Mesendoderm (in vitro differentiated cells): ENCODE results near the gene MAP4K5.
A peak's percentile ranks its signal among the peaks of the same experiment; 100 is the strongest.

ENCODE experiments used
- DNase-seq: peaks from one replicate; pipeline ENCODE4 v3.0.0; 2013
- H2AK5ac ChIP-seq: 2 replicates; pipeline ENCODE4 v1.6.1; 2013; ENCODE audit warnings: low read length, inconsistent platforms
- H2BK120ac ChIP-seq: 2 replicates; pipeline ENCODE4 v1.6.1; 2013; ENCODE audit warnings: low read depth, mild to moderate bottlenecking, low read length, moderate library complexity, mixed read lengths
- H2BK15ac ChIP-seq: replicated peaks from 2 replicates; pipeline ENCODE4 v1.6.1; 2013; ENCODE audit warnings: low read depth, mild to moderate bottlenecking, moderate library complexity
- H2BK5ac ChIP-seq: 2 replicates; pipeline ENCODE4 v1.6.1; 2013; ENCODE audit warnings: low read length, inconsistent platforms
- H3K18ac ChIP-seq: 2 replicates; pipeline ENCODE4 v1.6.1; 2013; ENCODE audit warnings: mild to moderate bottlenecking, low read length, mixed read lengths
- H3K23ac ChIP-seq: one replicate; pipeline ENCODE4 v1.6.1; 2013; ENCODE audit warnings: low read length
- H3K27ac ChIP-seq: 2 replicates; pipeline ENCODE4 v1.5.1; 2013; ENCODE audit warnings: low read depth, mild to moderate bottlenecking, inconsistent platforms, low read length, moderate library complexity
- H3K27me3 ChIP-seq: 2 replicates; pipeline ENCODE4 v1.6.1; 2013; ENCODE audit warnings: low read length, control low read depth, mild to moderate bottlenecking, inconsistent platforms; ENCODE audit not compliant: insufficient read depth, poor library complexity
- H3K36me3 ChIP-seq: 2 replicates; pipeline ENCODE4 v1.6.1; 2013; ENCODE audit warnings: low read length, inconsistent platforms; ENCODE audit not compliant: control insufficient read depth, insufficient read depth
- H3K4ac ChIP-seq: one replicate; pipeline ENCODE4 v1.6.1; 2013; ENCODE audit warnings: low read depth, mild to moderate bottlenecking, low read length, moderate library complexity
- H3K4me1 ChIP-seq: 2 replicates; pipeline ENCODE4 v1.6.1; 2013; ENCODE audit warnings: low read depth, low read length, inconsistent platforms; ENCODE audit not compliant: control insufficient read depth
- H3K4me2 ChIP-seq: 2 replicates; pipeline ENCODE4 v1.6.1; 2013; ENCODE audit warnings: low read length
- H3K4me3 ChIP-seq: 2 replicates; pipeline ENCODE4 v1.5.1; 2013; ENCODE audit warnings: mild to moderate bottlenecking, low read length
- H3K56ac ChIP-seq: one replicate; pipeline ENCODE4 v1.6.1; 2013; ENCODE audit warnings: low read length
- H3K79me1 ChIP-seq: 2 replicates; pipeline ENCODE4 v1.6.1; 2013; ENCODE audit warnings: low read length, inconsistent platforms
- H3K79me2 ChIP-seq: 2 replicates; pipeline ENCODE4 v1.6.1; 2013; ENCODE audit warnings: mild to moderate bottlenecking, low read length; ENCODE audit not compliant: control insufficient read depth, insufficient read depth
- H3K9ac ChIP-seq: 2 replicates; pipeline ENCODE4 v1.6.1; 2013; ENCODE audit warnings: low read length, inconsistent platforms
- H4K5ac ChIP-seq: one replicate; pipeline ENCODE4 v1.6.1; 2013; ENCODE audit warnings: low read length
- H4K8ac ChIP-seq: one replicate; pipeline ENCODE4 v1.6.1; 2013; ENCODE audit warnings: low read depth, mild to moderate bottlenecking, control low read depth, low read length, moderate library complexity
- WGBS: extraction: QIAGEN DNeasy Blood & Tissue Kit; methylation state at CpG from one replicate; pipeline ENCODE4 v1.1.7; 2013; ENCODE audit warnings: low lambda C conversion rate, missing lambda C conversion rate; ENCODE audit not compliant: insufficient coverage; ENCODE audit errors: extremely low coverage; 5-methylcytosine and 5-hydroxymethylcytosine counted together

Gene MAP4K5

GRCh38 chr14:50531595-50532501 is 521 bp downstream of the MAP4K5 start:
- H3K27ac ChIP-seq = peak overlapping the region; percentile 90
- H3K4me2 ChIP-seq = peak overlapping the region; percentile 58
- H3K4me3 ChIP-seq = peak overlapping the region; percentile 83
- H3K79me2 ChIP-seq = peaks cover 34% of the 10 kb centered on the region
- WGBS = no CpG with 5 or more reads among the region's 82 CpGs
- H3K4me1 ChIP-seq = peaks cover 6% of the 10 kb centered on the region
- peak overlapping the region; percentile 91 for H3K18ac ChIP-seq
- H3K23ac ChIP-seq = peak overlapping the region; percentile 91
- H3K56ac ChIP-seq = peak overlapping the region; percentile 96
- no peaks in the 10 kb centered on the region for H3K36me3 ChIP-seq
- no peak overlapping the region for H4K5ac ChIP-seq
- peak overlapping the region; percentile 39 for H2BK15ac ChIP-seq
- H3K27me3 ChIP-seq = no peaks in the 10 kb centered on the region
- H3K4ac ChIP-seq = peak overlapping the region; percentile 77
- no peak overlapping the region for H2AK5ac ChIP-seq
- H3K79me1 ChIP-seq = peaks cover 6% of the 10 kb centered on the region
- peak; percentile 65 for DNase-seq
- no peak overlapping the region for H2BK5ac ChIP-seq
- H3K9ac ChIP-seq = peak overlapping the region; percentile 96
- peak overlapping the region; percentile 95 for H4K8ac ChIP-seq
- no peak overlapping the region for H2BK120ac ChIP-seq

DNA sequence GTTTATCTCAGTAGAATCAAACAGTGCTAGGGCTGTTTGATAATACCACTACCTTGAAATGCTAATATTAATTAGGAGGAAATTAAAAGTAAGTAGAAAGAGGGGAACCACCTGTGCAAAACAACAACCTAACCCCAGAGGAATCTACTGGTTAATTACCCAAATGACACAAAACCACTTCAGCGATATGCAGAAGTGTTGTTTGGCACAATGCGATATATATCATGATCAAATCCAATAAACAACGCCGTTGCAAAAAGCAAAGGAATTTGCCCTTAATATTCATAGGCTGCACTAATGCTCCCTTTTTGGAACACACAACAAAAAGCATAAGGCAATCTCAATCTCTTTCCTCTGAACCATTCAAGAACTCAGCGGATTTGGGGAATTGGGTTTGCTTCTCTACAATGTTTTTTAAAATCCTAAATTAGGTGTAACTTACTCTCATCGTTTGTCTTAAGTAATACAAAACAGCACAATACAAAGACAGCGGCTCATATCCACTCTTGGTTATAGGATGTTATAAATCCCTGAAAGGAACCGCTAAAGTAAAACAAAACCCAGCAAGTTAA is 1.5 kb downstream of the MAP4K5 start:
- Histone ChIP-seq H3K9ac (peak overlapping the region; percentile 96), H2BK120ac (no peak overlapping the region), H3K4ac (no peak overlapping the region), H2BK15ac (no peak overlapping the region), H3K18ac (no peak overlapping the region), H3K79me2 (peaks cover 41% of the 10 kb centered on the region), H2BK5ac (no peak overlapping the region), H3K27ac (no peak overlapping the region), H3K79me1 (peaks cover 6% of the 10 kb centered on the region), H4K8ac (no peak overlapping the region), H4K5ac (no peak overlapping the region), H3K56ac (no peak overlapping the region), H3K36me3 (no peaks in the 10 kb centered on the region), H3K27me3 (no peaks in the 10 kb centered on the region), H3K4me1 (peaks cover 6% of the 10 kb centered on the region), H3K4me3 (peak overlapping the region; percentile 4), H3K4me2 (peak overlapping the region; percentile 58), H2AK5ac (no peak overlapping the region), H3K23ac (no peak overlapping the region)
- WGBS = no CpG with 5 or more reads among the region's 8 CpGs
- DNase-seq = no peak

DNA sequence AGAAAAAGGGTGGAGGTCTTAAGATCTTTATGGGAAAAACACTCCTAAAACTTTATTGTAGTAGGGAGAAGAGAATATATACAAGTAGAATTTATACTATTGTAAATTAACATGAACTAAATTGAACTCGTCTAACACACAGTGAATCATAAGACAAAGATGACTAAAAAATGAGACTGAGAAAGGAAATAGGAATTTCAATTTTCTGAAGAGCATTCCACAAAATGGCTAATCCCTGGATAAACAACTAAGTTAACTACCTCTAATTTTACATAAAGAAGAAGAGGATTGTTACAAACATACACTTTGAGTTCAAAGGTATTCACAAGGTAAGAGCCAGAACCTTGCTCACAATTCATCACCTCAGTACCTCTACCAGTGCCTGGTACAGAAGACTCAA is 2.0 kb downstream of the MAP4K5 start:
- peaks cover 44% of the 10 kb centered on the region for H3K79me2 ChIP-seq
- no peaks in the 10 kb centered on the region for H3K27me3 ChIP-seq
- no peak overlapping the region for H2BK5ac ChIP-seq
- H2AK5ac ChIP-seq = no peak overlapping the region
- peaks cover 6% of the 10 kb centered on the region for H3K4me1 ChIP-seq
- H3K4me2 ChIP-seq = no peak overlapping the region
- H3K56ac ChIP-seq = no peak overlapping the region
- H3K9ac ChIP-seq = no peak overlapping the region
- H2BK120ac ChIP-seq = no peak overlapping the region
- H3K18ac ChIP-seq = no peak overlapping the region
- H4K5ac ChIP-seq = no peak overlapping the region
- no peak overlapping the region for H3K27ac ChIP-seq
- H3K23ac ChIP-seq = no peak overlapping the region
- no peak overlapping the region for H3K4me3 ChIP-seq
- no peak overlapping the region for H4K8ac ChIP-seq
- no peak overlapping the region for H3K4ac ChIP-seq
- peaks cover 6% of the 10 kb centered on the region for H3K79me1 ChIP-seq
- no peaks in the 10 kb centered on the region for H3K36me3 ChIP-seq
- no peak overlapping the region for H2BK15ac ChIP-seq
- no CpG with 5 or more reads among the region's 1 CpG for WGBS
- no peak for DNase-seq

DNA sequence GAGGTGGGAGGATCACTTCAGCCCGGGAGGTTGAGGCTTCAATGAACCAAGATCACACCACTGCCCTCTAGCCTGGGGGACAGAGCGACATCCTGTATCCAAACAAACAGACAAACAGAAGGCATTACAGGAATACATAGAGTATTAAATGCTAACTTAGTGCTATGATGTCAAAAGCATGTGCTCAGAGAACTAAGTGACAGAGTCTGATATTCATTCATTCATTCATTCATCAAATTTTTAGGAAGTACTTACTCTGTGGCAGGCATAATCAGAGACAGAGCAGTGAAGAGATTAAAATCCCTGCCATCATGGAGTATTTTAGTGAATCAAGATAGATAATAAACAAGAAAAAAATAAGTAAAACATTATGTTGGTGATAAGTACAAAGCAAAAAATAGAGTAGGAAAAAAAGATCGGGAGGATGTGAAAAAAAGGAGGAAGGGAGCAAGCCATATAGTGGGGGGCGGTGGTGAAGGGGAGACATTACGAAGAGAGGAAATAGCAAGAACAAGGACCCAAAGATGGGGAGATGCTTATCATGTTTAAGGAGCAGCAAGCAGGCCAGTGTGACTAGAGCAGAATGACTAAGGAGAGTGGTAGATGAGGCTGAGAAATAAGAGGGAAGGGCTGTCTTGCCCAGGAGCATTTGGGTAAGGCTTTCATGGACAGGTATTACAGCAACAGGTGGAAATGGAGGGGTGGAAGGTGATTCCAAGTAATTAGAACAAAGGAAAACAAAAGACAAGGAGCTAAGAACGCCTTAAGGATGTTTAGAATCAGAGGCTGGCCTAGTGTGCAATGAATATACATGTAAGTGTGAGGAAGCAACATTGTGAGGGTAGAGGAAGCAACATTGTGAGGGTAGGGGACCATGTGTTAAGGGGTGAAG is 2.8 kb downstream of the MAP4K5 start:
- H3K18ac ChIP-seq = no peak overlapping the region
- H3K9ac ChIP-seq = peak overlapping the region; percentile 31
- no peaks in the 10 kb centered on the region for H3K36me3 ChIP-seq
- no peaks in the 10 kb centered on the region for H3K27me3 ChIP-seq
- H4K8ac ChIP-seq = no peak overlapping the region
- H3K56ac ChIP-seq = peak overlapping the region; percentile 62
- H3K4me3 ChIP-seq = no peak overlapping the region
- peaks cover 6% of the 10 kb centered on the region for H3K4me1 ChIP-seq
- H2BK120ac ChIP-seq = no peak overlapping the region
- H3K79me2 ChIP-seq = peaks cover 51% of the 10 kb centered on the region
- no peak overlapping the region for H4K5ac ChIP-seq
- no peak overlapping the region for H3K27ac ChIP-seq
- no peak overlapping the region for H2BK5ac ChIP-seq
- no peak overlapping the region for H2AK5ac ChIP-seq
- H3K23ac ChIP-seq = no peak overlapping the region
- 100% methylated on average over 1 of the region's 6 CpGs for WGBS
- no peak overlapping the region for H3K4me2 ChIP-seq
- H2BK15ac ChIP-seq = no peak overlapping the region
- peak; percentile 31 for DNase-seq
- peaks cover 6% of the 10 kb centered on the region for H3K79me1 ChIP-seq
- no peak overlapping the region for H3K4ac ChIP-seq

DNA sequence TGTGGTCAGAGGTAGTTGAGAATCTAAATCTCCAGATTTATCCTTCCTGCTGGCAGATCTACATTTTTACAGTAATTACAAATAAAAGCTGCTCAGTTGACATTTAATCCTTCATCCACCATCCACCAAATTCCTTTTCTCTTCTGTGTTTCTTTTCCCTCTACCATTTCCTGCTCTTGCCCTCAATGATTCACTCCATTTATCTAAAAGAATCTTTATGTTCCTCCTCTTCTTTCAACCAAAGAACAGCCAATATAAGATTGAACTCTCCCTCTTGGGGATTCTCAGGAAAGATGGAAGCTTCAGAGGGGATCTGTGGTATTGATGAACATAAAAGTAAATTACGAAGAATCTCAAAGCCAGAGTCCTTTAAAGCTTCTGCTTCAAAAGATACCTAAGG is 4.4 kb downstream of the MAP4K5 start:
- Histone ChIP-seq H2BK15ac (no peak overlapping the region), H2BK120ac (no peak overlapping the region), H4K5ac (no peak overlapping the region), H3K4ac (no peak overlapping the region), H3K9ac (no peak overlapping the region), H3K4me3 (no peak overlapping the region), H2BK5ac (no peak overlapping the region), H3K36me3 (no peaks in the 10 kb centered on the region), H3K4me2 (no peak overlapping the region), H3K23ac (no peak overlapping the region), H3K27me3 (no peaks in the 10 kb centered on the region), H3K79me1 (peaks cover 8% of the 10 kb centered on the region), H3K79me2 (peaks cover 64% of the 10 kb centered on the region), H3K4me1 (peaks cover 6% of the 10 kb centered on the region), H4K8ac (no peak overlapping the region), H2AK5ac (no peak overlapping the region), H3K18ac (no peak overlapping the region), H3K56ac (no peak overlapping the region), H3K27ac (no peak overlapping the region)
- no peak for DNase-seq
- no CpG with 5 or more reads among the region's 1 CpG for WGBS
